ENCODE measurements around the gene PEX14.

Gene PEX14

DNA sequence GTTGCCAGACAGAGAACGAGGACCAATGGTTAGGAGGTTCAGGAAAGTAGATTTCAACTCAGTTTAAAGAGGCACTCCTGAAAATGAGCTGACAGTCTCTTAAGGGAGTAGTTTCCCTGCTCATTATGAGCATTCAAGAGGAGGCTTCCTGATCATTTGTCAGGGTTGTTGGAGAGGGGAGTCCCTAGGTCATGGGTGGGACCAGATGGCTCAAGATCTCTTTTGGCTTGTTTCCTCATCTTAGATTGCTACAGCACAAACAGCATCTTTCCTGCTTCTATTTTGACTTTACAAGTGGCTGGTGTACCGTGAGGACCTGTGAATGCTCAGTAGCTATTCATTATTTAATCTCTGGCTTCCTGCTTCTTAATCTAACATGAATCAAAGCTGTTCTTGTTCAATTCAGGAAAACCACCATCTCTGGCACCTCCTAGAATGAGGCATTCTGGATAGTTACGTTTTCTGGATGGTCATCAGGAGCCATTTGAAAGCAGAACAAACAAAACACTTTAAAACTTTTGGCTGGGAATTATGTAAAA, 47.6 kb downstream of the PEX14 start:
- Histone ChIP-seq H2AFZ (ENCODE audit: low read length) (no peak overlapping the region), H3K79me2 (ENCODE audit: insufficient read depth, low read length) (no peaks in the 10 kb centered on the region)

DNA sequence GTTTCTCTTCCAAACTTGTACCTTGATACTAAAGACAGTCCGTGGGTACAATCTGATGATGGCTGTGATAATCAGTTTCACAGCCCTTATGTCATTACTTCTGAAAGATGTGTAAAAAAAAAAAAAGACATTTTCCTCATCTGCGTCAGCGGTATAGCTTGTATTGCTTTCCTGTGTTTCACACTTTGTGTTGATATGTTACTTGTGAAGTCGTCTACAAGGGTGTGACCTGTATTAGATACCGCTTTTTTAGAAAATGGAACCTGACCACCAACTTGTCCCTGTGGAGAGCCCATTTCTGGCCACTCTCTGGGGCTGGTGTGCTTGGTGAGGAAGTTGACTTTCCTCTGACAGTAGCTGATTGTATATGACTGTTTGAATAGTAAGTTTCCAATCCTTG, 50.5 kb downstream of the PEX14 start:
- H3K27me3 ChIP-seq (ENCODE audit: insufficient read depth, low read length), result no peaks in the 10 kb centered on the region
- TF ChIP-seq, protein P1, sequence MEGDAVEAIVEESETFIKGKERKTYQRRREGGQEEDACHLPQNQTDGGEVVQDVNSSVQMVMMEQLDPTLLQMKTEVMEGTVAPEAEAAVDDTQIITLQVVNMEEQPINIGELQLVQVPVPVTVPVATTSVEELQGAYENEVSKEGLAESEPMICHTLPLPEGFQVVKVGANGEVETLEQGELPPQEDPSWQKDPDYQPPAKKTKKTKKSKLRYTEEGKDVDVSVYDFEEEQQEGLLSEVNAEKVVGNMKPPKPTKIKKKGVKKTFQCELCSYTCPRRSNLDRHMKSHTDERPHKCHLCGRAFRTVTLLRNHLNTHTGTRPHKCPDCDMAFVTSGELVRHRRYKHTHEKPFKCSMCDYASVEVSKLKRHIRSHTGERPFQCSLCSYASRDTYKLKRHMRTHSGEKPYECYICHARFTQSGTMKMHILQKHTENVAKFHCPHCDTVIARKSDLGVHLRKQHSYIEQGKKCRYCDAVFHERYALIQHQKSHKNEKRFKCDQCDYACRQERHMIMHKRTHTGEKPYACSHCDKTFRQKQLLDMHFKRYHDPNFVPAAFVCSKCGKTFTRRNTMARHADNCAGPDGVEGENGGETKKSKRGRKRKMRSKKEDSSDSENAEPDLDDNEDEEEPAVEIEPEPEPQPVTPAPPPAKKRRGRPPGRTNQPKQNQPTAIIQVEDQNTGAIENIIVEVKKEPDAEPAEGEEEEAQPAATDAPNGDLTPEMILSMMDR (IDR thresholded peaks at IDR 0.05; ENCODE audit: low read length), result no peak
- TF ChIP-seq EZH2 (IDR thresholded peaks at IDR 0.05; ENCODE audit: borderline replicate concordance, low read length), result no peak
- no peak overlapping the region for H3K4me2 ChIP-seq (ENCODE audit: low read length)
- no peaks in the 10 kb centered on the region for H3K4me1 ChIP-seq (ENCODE audit: insufficient read depth, low read length, severe bottlenecking)
- H3K36me3 ChIP-seq (ENCODE audit: insufficient read depth, low read length), result no peaks in the 10 kb centered on the region
- no peak overlapping the region for H3K27ac ChIP-seq (ENCODE audit: low read depth, low read length, poor library complexity, severe bottlenecking)
- no peak overlapping the region for H3K9ac ChIP-seq (ENCODE audit: low read length)
- H3K9me2 ChIP-seq (ENCODE audit: low read depth, low read length), result no peaks in the 10 kb centered on the region
- no peaks in the 10 kb centered on the region for H3K79me2 ChIP-seq (ENCODE audit: insufficient read depth, low read length)
- H2AFZ ChIP-seq (ENCODE audit: low read length), result no peak overlapping the region
- no peaks in the 10 kb centered on the region for H3F3A ChIP-seq (ENCODE audit: insufficient read depth, low read length)
- H3K9me3 ChIP-seq (ENCODE audit: low read length), result no peaks in the 10 kb centered on the region
- no peak overlapping the region for H3K4me3 ChIP-seq (ENCODE audit: low read depth, low read length, poor library complexity, severe bottlenecking)
- H4K20me1 ChIP-seq (ENCODE audit: insufficient read depth, low read length), result no peaks in the 10 kb centered on the region

More for the DNA sequence above, 47.6 kb downstream of the PEX14 start:
- no peak for TF ChIP-seq EZH2 (IDR thresholded peaks at IDR 0.05; ENCODE audit: borderline replicate concordance, low read length)
- TF ChIP-seq, protein P1 (IDR thresholded peaks at IDR 0.05; ENCODE audit: low read length), result no peak
- Histone ChIP-seq H3K9me3 (ENCODE audit: low read length) (no peaks in the 10 kb centered on the region), H3K4me1 (ENCODE audit: insufficient read depth, low read length, severe bottlenecking) (no peaks in the 10 kb centered on the region), H3K4me2 (ENCODE audit: low read length) (no peak overlapping the region), H3K27ac (ENCODE audit: low read depth, low read length, poor library complexity, severe bottlenecking) (no peak overlapping the region), H3K9me2 (ENCODE audit: low read depth, low read length) (no peaks in the 10 kb centered on the region), H3F3A (ENCODE audit: insufficient read depth, low read length) (no peaks in the 10 kb centered on the region), H3K9ac (ENCODE audit: low read length) (no peak overlapping the region), H4K20me1 (ENCODE audit: insufficient read depth, low read length) (no peaks in the 10 kb centered on the region), H3K36me3 (ENCODE audit: insufficient read depth, low read length) (no peaks in the 10 kb centered on the region), H3K4me3 (ENCODE audit: low read depth, low read length, poor library complexity, severe bottlenecking) (no peak overlapping the region), H3K27me3 (ENCODE audit: insufficient read depth, low read length) (no peaks in the 10 kb centered on the region)

DNA sequence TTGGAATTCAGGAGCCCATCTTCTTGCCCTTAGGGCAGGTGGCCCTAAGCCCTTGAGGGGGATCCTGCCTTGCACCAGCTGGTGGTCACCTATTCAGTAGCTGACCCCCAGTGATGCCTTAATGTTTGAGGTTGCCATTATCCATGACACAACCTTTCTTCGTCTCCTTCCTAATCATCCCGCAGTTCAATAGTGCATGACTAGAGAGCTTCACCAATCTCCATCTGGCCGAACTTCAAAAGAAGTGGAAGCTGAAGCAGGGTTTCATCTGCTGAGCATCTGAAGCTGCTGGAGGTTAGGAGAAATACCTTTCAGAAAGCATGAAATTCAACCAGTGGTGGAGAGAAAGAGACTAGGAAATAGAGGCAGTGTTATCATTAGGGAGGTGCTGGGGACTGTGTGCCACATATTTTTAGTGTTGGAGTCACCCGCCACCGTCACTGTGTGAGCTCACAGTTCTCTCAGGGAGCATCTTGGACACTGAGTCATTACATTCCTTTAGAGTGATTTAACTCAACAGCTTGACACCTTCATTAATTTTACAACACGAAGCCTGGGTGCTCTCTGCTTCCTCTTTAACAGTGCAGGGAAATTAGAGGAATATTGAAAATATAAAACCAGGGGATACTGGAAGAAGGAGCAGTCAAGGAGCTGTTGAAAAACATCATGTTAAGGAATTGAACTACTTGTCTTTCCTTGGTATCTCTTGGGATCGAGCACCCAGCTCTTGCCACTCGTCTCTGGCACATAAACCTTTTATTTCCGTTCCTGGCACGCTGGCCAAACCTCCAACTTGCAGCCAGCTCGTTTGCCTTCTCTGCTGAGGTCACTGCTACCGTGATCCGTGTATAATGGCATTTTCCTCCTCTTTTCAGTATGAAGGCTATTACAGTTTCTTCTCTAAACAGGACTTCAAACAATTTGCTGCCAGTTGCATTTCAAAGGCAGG, 53.6 kb downstream of the PEX14 start:
- H3K79me2 ChIP-seq (ENCODE audit: insufficient read depth, low read length), result no peaks in the 10 kb centered on the region
- no peak overlapping the region for H2AFZ ChIP-seq (ENCODE audit: low read length)
- no peaks in the 10 kb centered on the region for H3K27me3 ChIP-seq (ENCODE audit: insufficient read depth, low read length)
- H3K4me2 ChIP-seq (ENCODE audit: low read length), result no peak overlapping the region
- no peak for TF ChIP-seq EZH2 (IDR thresholded peaks at IDR 0.05; ENCODE audit: borderline replicate concordance, low read length)
- TF ChIP-seq, protein P1 (IDR thresholded peaks at IDR 0.05; ENCODE audit: low read length), result no peak
- no peak overlapping the region for H3K27ac ChIP-seq (ENCODE audit: low read depth, low read length, poor library complexity, severe bottlenecking)
- H3F3A ChIP-seq (ENCODE audit: insufficient read depth, low read length), result no peaks in the 10 kb centered on the region
- H4K20me1 ChIP-seq (ENCODE audit: insufficient read depth, low read length), result no peaks in the 10 kb centered on the region
- H3K4me3 ChIP-seq (ENCODE audit: low read depth, low read length, poor library complexity, severe bottlenecking), result no peak overlapping the region
- no peaks in the 10 kb centered on the region for H3K36me3 ChIP-seq (ENCODE audit: insufficient read depth, low read length)
- H3K9me2 ChIP-seq (ENCODE audit: low read depth, low read length), result no peaks in the 10 kb centered on the region
- H3K4me1 ChIP-seq (ENCODE audit: insufficient read depth, low read length, severe bottlenecking), result no peaks in the 10 kb centered on the region
- H3K9ac ChIP-seq (ENCODE audit: low read length), result no peak overlapping the region
- no peaks in the 10 kb centered on the region for H3K9me3 ChIP-seq (ENCODE audit: low read length)
